Stimulated activated CD8-positive, alpha-beta memory T cell treated with anti-CD3 and anti-CD28 coated beads, Interleukin-15, amount 100 ng/mL, for 4 hours (primary cell): ENCODE results near the gene MARCHF2.
A peak's percentile ranks its signal among the peaks of the same experiment; 100 is the strongest.

Experiments used
- DNase-seq, 2 donors: peaks; one replicate each; pipeline ENCODE4 v3.0.0-alpha.2; 2020; ENCODE audit warnings: low read depth in 2 of 2

Gene MARCHF2

GRCh38 chr19:8477889-8478288, 64.8 kb downstream of the MARCHF2 start:
- DNase-seq: no peak

DNA sequence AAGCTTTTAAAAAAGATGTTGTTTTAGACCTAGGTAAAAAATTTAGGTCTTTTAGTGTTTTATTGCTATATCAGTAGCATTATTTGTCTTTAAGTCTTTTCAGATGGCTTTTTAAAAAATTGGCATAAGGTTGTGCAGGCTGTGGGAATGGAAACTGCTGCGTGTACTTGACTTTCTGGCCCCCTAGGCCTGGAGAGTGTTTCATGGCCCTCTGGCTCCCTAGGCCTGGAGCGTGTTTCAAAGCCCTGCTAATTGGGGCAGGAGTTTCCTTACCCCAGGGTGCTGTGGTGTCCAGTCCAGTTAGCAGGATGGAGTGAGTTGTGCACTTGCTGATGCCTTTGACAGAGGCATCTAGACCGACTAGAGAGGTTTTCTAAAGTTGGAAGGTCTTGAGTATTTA, 65.5 kb downstream of the MARCHF2 start:
- DNase-seq: no peak

GRCh38 chr19:8481201-8481600, 68.1 kb downstream of the MARCHF2 start:
- DNase-seq: no peak

DNA sequence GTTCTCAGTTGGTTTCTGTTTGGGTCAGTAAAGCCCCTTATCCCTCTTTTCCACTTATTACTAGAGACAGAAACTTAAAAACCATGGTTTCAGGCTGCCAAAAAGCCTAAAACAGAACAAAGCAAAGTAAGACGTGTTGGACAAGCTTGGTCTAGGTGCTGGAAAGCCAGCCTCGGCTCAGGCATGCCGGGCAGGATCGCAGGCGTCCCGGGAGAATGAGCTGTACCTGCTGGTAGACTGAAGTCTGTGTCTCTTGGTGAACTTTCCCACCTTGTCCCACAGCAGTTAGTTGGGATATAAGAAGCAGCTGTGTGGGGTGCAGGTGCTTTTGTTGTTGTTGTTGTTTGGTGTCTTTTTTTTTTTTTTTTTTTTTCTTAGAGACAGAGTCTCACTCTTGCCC, 68.5 kb downstream of the MARCHF2 start:
- no peak for DNase-seq

GRCh38 chr19:8482696-8483095, 69.6 kb downstream of the MARCHF2 start:
- DNase-seq: no peak

DNA sequence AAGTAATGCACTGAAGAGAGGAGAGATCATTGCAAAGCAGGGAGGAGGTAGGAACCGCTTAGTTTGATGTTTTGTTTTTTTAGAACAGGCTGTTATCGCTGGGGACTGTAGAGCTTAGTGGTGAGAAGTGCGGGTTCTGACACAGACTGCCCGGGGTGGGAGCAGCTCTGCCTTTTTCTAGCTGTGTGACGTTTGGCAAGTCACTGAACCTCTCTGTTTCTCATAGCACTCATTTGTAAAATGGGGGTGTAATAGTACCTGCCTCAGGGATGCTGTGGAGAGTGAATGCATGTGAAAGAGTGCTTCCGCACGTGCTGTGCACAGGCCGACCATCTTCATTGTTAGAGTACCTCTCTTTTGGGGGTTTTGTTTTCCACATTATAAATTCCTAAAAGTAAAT, 70.1 kb downstream of the MARCHF2 start:
- DNase-seq: no peak

DNA sequence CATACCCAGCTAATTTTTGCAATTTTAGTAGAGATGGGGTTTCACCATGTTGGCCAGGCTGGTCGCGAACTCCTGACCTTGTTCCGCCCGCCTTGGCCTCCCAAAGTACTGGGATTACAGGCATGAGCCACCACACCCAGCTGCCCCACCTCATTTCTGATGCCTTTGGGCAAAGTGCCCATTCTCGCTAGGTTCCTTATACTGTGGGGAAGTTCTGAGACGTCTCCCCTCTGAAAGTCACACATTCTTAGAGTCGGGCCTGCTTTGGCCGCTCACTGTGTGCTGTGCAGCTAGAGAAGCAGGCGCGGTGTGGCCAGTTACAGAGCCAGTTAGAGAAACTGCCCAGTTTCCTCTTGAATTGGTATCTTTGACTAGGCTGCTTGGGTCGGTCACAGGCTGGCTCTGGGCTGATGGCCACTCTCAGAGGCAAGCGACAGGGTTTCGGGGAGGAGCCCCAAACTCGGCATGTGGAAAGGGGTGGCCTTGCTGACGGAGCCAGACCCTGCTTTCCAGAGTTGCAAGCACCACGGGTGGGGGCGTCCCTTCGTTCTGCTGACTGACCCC, 71.3 kb downstream of the MARCHF2 start:
- DNase-seq: no peak

GRCh38 chr19:8485561-8486371, 72.7 kb downstream of the MARCHF2 start:
- DNase-seq: no peak

- no peak for DNase-seq
Measured at GRCh38 chr19:8486661-8487136, 73.6 kb downstream of the MARCHF2 start.

DNA sequence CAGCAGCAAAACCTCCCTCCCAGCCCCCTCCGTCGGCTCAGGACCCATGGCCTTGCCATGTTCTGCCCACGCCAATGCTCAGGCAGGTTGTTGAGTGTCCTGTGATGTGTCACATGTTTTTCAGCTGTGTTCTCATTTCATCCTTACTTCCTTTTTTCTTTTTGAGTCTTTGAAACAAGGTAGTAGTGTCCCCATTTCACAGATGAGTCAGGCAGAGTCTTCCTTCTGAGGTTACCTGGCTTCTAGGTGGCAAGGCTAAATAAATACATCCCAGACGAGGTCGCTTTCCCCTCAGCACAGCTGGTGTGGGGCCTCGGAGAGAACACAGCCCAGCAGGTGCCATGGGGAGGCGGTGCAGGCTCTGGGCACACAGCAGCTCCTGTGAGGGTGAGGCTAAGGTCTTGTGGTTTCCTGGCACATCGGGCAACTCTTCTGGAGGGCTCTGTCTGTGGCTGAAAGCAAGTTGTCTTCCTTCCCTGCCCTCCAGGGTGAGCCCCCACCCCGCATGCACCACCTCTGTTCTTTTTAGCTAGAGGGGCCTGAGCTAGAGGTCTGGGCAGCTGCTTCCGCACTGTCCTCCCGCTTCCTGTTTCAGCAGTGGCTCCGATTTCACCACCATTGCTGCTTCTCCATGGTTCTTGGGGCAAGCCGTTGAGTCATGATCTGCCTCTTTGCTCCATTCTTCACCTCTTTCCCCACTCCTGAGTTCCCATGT, 74.2 kb downstream of the MARCHF2 start:
- peak; percentile 15 to 18 for DNase-seq

DNA sequence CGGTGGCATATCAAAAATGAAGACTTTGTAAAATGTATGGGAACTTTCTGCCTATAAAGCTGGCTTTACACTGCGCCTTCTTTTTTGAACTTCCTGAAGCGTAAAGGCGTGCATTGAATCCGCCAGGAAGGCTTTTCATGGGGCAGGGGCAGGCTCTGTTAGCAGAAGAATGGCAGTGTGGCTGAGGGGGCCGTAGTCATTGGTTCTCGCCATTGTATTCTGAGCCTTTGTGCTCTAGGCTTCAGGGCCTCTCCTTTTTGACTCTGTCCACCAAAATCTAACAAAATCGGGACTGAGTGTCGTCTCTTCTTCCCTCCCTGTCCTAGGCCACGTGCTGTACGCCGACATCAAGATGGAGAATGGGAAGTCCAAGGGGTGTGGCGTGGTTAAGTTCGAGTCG, 75.3 kb downstream of the MARCHF2 start:
- no peak for DNase-seq
